ENCODE measurements around the gene VPS29. TPM values are rescaled to one million over a fixed set of nuclear protein-coding genes. Genes with fewer than 3 reads are reported as not detected.

Gene VPS29
- total RNA-seq, 1 donor = 93.7 TPM

GRCh38 chr12:110505332-110505731, 3.4 kb upstream of the VPS29 start:
- H3K4me3 ChIP-seq (ENCODE audit: low read depth, low read length) = no peak overlapping the region
- no peak for DNase-seq (ENCODE audit: low read depth)
- TF ChIP-seq, protein P1, sequence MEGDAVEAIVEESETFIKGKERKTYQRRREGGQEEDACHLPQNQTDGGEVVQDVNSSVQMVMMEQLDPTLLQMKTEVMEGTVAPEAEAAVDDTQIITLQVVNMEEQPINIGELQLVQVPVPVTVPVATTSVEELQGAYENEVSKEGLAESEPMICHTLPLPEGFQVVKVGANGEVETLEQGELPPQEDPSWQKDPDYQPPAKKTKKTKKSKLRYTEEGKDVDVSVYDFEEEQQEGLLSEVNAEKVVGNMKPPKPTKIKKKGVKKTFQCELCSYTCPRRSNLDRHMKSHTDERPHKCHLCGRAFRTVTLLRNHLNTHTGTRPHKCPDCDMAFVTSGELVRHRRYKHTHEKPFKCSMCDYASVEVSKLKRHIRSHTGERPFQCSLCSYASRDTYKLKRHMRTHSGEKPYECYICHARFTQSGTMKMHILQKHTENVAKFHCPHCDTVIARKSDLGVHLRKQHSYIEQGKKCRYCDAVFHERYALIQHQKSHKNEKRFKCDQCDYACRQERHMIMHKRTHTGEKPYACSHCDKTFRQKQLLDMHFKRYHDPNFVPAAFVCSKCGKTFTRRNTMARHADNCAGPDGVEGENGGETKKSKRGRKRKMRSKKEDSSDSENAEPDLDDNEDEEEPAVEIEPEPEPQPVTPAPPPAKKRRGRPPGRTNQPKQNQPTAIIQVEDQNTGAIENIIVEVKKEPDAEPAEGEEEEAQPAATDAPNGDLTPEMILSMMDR (IDR thresholded peaks at IDR 0.05; ENCODE audit: insufficient read depth, low read depth, low read length) = no peak

DNA sequence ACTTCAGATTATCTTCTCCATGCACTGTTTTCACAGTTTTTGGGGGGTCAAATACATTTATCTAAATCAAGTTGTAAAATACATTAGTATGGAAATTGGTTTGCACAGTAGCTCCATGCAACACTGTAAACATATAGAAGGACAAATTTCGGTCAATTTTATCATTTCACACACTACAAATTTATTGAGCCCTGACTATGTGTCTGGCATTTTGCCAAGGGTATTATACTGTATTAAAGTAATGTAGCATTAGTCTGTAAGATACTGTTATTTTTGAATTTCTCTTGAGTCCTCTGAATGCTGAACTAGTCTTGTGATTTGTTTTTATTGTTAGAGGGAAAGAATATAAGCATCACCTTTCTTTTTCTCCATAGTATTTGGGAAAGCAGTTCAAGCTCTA, 1.5 kb upstream of the VPS29 start:
- no peak for DNase-seq (ENCODE audit: low read depth)
- TF ChIP-seq, protein P1 (IDR thresholded peaks at IDR 0.05; ENCODE audit: insufficient read depth, low read depth, low read length) = no peak
- H3K4me3 ChIP-seq (ENCODE audit: low read depth, low read length) = no peak overlapping the region

- H3K4me3 ChIP-seq (ENCODE audit: low read depth, low read length) = peak overlapping the region; percentile 80
- TF ChIP-seq, protein P1 (IDR thresholded peaks at IDR 0.05; ENCODE audit: insufficient read depth, low read depth, low read length) = peak; percentile 14
- DNase-seq (ENCODE audit: low read depth) = peak; percentile 56
These were observed 536 bp downstream of the VPS29 start for GRCh38 chr12:110501399-110501751.

DNA sequence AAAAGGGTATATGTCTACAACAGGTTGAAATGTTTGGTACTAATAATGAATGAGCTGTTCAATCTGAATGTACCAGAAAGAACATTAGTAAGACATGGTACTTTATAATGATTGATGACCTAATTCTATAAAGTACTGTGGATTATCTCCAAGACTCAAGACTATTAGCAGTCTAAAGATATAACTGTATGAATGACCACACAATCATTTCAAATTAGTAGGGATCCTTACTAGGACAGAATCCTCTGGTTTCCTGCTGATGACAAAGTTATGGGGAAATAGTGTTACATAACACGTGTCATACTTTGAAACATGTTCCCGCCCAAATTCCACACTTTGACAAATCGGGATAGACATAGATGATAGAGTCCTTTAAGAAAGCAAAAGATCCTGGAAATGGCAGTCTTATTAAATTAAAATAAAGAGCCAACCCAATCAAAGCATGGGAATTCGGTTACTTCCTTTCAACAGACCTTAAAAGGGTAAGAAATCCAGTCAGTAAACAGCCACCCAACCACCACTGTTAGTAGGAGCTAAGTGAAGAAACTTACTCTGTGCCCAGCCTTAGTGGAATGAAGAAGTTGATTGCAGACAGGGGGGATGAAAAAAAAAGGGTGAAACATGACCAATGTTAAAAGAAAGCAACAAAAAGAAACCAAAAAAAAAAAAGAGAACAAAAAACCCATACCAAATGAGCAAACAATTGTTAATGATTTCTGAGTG, 2.8 kb downstream of the VPS29 start:
- DNase-seq (ENCODE audit: low read depth) = peak; percentile 45
- no peak overlapping the region for H3K4me3 ChIP-seq (ENCODE audit: low read depth, low read length)
- TF ChIP-seq, protein P1 (IDR thresholded peaks at IDR 0.05; ENCODE audit: insufficient read depth, low read depth, low read length) = no peak

DNA sequence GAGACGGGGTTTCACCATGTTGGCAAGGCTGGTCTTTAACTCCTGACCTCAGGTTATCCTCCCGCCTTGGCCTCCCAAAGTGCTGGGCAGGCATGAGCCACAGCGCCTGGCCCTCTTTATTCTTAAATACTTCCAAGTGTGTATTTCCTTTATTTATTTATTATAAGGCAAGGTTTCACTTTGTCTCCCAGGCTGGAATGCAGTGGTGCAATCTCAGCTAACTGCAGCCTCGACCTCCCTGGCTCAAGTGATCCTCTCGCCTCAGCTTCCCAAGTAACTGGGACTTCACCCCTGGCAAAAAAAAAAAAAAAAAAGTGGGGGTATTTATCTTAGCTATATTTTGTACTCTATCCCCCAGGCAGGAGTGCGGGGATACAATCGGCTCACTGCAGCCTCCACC, 26.5 kb downstream of the VPS29 start:
- H3K4me3 ChIP-seq (ENCODE audit: low read depth, low read length) = no peak overlapping the region
- DNase-seq (ENCODE audit: low read depth) = peak; percentile 40
- TF ChIP-seq, protein P1 (IDR thresholded peaks at IDR 0.05; ENCODE audit: insufficient read depth, low read depth, low read length) = no peak

DNA sequence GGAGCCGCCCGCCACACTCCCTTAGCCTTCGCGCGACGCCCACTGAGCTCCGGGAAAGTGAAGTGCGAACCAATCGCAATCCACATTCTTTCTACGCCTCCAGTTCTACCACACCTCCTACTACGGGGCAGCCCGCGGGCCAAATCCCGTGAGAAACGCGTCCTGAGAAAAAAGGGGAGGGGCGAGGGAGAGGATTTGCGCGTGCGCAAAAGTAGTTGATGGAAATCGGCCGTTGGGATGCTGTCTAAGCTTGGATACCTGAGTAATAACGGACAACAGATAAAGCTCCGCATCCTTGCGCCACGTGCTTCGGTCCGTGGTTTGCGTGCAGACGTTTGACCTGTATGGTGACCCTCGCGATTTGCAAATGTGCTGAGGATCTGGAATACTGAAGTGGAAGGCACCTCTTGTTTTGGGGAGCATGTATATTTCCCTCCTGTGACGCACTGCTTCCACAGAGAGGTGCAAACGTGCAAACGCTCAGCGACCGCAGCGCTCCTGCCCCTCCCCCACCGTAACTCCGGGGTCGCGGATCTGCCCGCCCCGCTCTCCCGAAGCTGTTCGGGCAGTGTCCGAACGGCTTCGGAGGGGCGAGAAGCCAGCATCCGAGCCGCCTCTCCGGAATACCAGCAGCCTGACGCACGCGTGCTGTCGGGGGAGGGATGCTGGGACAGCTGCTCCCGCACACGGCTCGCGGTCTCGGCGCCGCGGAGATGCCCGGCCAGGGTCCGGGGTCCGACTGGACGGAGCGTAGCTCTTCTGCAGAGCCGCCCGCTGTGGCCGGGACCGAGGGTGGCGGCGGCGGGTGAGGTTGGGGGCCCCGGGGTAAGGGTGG, 33.5 kb downstream of the VPS29 start, which contains the start of the genes FAM216A and GPN3:
Gene FAM216A, plus strand, starts transcription at position 632 of the 835 bp plus-strand sequence. Its CDS starts 31 bp downstream, at position 663.
Gene GPN3, minus strand, starts transcription at position 44 of the 835 bp plus-strand sequence. CDS start 54 bp downstream, outside the sequence.
- TF ChIP-seq, protein P1 (IDR thresholded peaks at IDR 0.05; ENCODE audit: insufficient read depth, low read depth, low read length) = no peak
- DNase-seq (ENCODE audit: low read depth) = peak; percentile 99
- H3K4me3 ChIP-seq (ENCODE audit: low read depth, low read length) = peak within 1 kb of the TSS; percentile 84

Data from fibroblast of villous mesenchyme (primary cell).